ENCODE results near the gene CNP.

- no peak for TF ChIP-seq CTCF (IDR thresholded peaks at IDR 0.05)
- no peak for TF ChIP-seq POLR2AphosphoS5 (IDR thresholded peaks at IDR 0.05; ENCODE audit: low read depth, low read length)
Measured at GRCh38 chr17:41917679-41918313, 48.8 kb upstream of the CNP start.

All from Panc1 (cell line).